DMS53 treated with DMSO at 0.1 percent for 48 hours (cell line): ENCODE results near the gene MLANA.

ENCODE experiments used
- DNase-seq: peaks from one replicate; lab custom pipeline; 2025; ENCODE audit not compliant: unreplicated experiment; lab: John Stamatoyannopoulos, UW

MLANA gene

DNA sequence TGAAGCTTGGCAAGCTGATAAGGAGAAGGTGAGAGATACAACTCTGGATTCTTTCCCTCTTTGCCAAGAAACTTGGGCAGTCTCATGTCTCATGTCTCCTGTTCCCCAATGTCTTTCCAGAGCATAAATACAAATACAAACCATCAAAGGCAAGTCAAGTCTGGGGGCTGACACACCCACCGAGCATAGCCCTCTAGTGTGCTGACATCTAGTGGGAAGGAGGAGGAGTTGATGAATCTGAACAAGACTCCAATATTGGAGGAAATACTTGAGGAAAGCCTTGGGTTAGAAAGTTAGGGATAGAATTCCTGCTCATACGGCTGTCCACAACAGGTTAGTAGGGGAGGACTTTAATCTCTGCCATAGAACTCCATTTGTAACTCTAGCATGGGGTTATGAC is 8.6 kb downstream of the MLANA start:
- DNase-seq: no peak

DNA sequence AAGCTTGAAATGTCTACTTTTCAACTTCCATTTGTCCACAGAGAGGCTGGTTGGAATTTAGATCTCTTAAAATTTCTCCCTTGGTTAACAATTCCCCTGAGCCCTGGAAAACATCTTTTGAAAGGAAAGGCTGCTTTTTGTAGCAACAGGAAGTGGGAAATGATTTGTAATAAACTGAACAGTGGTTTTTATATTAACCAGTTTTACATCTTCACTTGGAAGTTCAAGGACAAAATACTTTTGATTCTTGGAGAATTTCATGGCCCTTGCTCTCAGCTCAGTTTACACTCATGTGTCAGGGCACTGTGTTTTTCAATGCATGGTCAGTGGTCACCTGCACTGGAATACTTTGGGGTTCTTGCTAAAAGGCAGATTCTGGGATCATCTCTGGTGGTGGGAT is 9.9 kb downstream of the MLANA start:
- no peak for DNase-seq

DNA sequence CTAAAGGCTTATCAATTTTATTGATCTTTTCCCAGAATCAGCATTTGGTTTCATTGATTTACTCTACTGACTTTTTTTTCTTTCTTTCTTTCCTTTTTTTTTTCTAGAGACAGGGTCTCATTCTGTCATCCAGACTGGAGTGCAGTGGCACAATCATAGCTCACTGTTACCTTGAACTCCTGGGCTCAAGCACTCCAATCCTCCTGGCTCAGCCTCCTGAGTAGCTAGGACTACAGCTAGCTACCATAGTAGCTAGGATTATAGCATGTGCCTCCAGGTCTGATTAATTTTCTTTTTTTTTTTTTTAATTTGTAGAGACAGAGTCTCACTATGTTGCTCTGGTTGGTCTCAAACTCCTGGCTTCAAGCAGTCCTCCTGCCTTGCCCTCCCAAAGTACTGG is 11.7 kb downstream of the MLANA start:
- no peak for DNase-seq

DNA sequence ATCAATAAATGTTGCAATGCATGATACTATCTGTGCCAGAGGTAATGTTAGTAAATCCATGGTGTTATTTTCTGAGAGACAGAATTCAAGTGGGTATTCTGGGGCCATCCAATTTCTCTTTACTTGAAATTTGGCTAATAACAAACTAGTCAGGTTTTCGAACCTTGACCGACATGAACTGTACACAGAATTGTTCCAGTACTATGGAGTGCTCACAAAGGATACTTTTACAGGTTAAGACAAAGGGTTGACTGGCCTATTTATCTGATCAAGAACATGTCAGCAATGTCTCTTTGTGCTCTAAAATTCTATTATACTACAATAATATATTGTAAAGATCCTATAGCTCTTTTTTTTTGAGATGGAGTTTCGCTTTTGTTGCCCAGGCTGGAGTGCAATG is 18.2 kb downstream of the MLANA start:
- DNase-seq: no peak

DNA sequence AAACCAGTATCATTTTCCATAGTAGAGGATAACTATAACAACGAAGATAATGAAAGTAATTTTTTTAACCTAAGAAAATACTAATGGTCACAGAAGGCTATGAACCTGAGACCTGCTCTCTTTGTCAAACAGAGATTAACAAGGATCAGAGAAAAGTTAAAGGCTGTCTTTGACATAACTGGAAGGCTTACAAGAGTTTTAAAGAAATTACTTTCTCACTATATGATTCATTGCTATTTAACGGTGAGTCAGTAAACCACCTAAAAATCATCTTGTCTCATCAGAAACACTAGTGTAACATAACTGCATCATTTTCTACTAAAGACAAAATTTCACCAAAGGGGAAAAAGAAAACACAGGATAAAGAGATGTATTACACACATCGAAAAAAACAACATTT is 19.3 kb downstream of the MLANA start:
- no peak for DNase-seq

DNA sequence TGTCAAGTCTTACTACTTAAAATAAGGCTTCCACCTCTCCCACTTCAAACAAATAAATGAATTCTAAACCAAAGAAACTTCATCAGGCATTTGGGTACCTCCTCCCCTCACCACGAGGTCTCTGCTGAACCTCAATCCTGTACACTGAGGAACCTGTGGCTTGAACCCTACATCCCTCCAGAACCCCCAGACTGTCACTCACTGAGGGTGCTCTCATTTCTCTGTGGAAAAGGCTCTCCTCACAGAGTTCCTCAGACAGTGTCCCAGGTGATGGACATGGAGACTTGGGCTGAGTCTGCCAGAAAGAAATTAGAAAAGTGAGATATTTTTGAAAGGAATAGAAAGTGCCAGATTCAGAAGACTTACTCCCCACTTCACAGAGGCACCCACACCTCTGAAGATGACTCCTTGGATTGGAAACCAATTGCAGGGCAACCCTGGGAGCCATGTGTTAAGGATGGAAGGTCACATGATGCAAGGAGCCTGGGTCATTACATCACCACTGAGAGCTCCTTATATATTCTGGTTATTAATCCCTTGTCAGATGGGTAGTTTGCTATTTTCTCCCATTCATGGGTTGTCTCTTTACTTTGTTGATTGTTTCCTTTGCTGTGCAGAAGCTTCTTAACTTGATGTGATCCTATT is 19.8 kb downstream of the MLANA start:
- DNase-seq: no peak

DNA sequence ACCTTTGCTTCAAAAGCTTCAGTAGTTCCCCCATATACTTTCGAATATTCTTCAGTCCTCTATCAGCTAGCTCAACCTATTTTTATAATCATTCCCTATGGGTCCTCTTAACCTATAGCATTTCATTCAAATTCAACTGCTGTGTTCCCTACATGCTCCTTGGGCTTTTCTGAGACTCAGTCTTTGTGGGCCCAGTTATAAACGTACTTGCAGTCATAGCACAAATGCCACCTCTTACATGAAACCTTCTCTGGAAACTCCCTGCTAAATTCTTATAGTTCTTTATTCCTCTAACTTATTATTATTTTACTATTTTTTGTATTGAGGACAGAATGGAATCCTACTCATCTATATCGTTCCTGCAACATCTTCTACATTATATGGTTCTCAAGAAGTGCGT is 24.7 kb downstream of the MLANA start:
- no peak for DNase-seq

DNA sequence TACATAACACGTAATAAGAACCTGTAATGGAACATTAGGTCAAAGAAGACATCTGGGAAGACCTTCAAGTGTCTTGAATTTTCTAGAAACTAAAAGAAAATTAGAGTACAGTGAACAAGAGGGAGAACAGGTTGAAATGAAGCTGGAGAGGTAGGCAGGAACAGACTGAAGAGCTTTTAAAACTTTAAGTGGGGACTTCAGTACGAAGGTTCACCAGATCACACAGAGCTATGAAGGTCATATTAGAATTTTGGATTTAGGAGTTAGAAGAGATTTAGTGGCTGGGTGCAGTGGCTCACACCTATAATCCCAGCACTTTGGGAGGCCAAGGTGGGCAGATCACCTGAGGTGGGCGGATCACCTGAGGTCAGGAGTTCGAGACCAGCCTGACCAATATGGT is 26.6 kb downstream of the MLANA start:
- DNase-seq: no peak

DNA sequence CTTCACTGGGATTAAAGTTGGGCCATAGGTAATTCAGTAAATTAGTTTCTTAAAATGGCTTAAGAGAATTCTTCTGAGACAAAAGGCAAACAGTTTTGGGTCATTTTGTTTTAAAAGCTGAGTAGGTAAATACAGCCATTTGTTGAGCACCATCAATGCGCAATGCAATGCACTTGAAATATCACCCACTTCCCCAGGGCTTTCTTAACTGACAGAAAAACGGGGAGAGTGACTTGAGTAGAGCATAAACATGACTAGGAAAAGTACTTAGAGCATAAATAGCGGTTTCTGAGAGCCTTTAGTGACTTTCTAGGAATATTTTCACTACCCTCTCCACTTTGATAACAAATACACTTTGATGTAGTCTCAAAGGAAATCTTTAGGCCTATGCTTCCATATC is 27.2 kb downstream of the MLANA start:
- no peak for DNase-seq

DNA sequence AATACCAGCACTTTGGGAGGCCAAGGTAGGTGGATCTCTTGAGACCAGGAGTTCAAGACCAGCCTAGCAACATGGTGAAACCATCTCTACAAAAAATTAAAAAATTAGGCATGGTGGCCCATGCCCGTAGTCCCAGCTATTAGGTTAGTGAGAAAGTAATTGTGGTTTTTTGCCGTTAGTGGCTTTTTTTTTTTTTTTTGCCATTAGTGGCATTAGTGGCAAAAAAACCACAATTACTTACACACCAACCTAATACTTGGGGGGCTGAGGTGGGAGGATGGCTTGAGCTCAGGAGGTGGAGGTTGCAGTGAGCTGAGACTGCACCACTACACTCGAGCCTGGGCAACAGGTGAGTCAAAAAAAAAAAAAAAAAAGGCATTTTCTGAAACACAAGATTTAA is 27.8 kb downstream of the MLANA start:
- DNase-seq: no peak

DNA sequence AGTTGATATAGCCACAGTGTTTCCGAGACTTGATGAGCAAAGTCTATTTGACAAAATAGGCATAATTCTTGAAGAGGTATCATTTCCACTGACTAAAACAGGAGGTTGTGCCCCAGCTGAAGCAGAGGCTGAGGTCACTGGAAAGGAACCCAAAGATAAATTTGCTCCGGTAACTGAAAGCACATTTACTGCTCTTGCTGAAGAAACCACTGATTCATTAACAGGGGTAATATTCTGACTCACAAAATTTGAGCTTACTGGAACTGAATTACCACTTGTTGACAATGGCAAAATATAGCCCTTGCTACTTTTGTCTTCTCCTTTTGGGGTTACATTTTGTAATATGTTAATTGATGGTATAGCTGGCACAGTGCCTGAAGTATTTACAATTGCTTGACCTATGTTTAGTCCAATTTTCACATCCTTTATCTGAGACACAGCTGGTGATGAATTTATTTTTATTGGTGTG is 30.2 kb downstream of the MLANA start:
- no peak for DNase-seq

DNA sequence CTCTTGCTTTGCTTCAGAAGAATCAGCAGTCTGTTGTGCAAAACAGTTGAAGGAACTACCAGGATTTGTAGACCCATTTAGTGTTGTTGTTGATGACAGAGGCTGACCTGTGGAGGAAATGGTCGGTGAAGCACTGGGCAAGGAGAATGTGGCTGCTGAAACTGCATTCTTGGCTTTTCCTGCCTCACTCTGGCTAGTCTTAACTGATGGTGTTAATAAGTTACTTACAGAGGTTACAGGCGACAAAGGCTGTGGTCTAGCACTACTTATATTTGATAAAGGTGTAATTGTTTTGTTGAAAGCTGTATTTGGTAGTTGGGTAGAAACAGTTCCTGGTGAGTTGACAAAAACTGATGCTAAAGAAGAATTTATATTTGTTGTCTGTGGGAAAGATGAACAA is 31.5 kb downstream of the MLANA start:
- DNase-seq: no peak

DNA sequence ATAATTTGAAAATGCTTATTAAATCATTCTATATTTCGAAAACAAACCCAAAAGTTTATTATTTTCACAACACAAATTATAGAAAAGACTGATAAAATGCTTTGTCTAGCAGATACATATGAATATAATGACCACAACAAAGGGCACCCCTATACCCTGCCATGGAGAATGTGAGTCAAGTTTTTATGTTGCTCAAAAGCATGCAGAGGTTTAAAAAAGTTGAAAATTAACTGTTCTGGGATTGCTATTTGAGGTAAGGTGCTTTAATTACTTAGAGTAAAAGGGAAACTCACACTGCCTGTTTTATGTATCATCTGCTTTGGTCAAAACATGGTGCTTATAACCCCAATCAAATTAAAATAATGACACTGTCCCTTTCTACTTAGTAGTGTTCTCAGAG is 41.0 kb downstream of the MLANA start:
- no peak for DNase-seq

DNA sequence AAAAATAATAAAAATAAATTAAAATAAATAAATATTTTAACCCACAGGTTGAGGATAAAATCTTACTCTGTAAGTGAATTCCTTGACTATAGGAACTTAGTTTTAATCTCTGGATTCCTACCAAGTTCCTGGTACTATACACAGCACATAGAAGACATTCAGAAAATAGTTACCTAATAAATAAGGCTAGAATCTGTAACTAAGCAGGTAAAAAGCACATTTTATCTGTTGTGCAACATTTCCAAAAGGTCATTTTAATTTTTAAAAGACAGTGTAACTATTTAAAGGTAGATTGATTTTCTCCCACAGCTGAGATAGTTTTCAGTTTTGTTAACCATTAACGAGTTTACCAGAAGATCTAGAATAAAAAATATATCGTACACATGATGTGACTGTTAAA is 47.8 kb downstream of the MLANA start:
- DNase-seq: no peak

DNA sequence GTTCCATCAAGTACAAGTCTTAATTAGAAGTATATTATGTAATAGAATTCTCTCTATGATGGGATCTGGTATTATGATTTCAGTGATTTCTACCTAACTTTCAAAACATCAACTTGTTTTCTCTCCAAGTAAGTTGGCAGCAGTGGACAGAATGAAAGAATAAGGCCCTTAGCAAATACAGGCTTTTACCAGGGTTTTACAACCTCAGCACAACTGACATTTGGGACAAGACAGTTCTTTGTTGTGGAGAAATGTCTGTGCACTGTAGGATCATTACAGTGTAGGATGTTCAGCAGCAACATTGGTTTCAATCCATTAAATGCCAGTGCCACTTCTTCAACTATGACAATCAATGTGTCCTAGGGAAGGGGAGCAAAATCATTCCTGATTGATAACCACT is 48.8 kb downstream of the MLANA start:
- no peak for DNase-seq

DNA sequence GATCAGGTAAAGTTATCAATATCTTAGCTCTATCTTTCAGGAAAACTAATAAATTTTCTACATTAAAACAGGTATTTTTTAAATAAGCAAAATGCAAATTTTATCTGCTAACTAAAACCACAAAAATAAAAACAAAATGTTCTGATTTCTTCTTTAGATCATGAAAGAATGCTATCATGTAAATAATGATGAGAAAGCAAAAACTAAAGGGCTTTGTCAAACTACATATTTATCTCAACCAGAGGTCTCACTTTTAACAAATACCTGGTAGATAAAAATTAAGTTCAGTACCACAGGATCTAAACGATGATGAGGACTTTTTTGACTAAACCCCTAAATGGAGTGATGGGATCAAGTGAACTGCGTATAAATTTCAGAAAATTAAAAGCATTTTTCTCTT is 50.5 kb downstream of the MLANA start:
- no peak for DNase-seq

DNA sequence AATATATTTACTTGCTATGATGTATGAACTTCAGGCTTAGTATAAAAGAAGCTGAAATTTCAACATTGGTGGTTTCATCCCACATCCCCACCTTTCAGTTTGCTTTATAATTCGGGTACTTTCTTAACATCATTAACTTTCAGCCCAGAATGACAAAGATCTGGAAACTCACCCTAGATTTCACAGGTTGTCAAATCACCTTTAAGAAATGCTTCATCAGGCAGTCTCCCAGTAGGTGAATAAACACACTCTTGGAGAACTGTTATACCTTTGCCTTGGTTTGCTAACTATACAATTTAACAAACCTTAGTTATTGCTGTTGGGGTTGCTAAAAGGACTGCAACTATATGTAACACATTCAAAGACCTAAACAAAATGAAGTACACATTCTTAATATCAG is 54.4 kb downstream of the MLANA start:
- no peak for DNase-seq

DNA sequence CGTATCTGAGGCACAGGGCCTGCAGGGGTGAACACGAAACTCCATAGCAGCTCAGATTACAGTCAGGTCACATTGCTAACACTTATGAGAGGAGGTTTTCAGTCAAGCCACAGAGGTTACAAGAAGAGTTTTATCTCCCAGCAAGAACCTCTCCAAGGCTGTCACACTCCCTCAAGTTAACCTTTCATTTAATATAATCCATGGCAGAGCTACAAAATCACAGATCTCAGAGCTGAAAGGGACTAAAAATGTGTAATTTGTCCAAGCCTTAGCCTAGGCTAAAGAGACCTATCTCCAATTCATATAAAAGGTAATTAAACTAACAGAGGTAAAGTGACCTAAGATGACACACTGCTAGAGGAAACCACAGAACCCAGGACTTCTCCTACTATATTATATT is 57.2 kb downstream of the MLANA start:
- peak; percentile 9 for DNase-seq

DNA sequence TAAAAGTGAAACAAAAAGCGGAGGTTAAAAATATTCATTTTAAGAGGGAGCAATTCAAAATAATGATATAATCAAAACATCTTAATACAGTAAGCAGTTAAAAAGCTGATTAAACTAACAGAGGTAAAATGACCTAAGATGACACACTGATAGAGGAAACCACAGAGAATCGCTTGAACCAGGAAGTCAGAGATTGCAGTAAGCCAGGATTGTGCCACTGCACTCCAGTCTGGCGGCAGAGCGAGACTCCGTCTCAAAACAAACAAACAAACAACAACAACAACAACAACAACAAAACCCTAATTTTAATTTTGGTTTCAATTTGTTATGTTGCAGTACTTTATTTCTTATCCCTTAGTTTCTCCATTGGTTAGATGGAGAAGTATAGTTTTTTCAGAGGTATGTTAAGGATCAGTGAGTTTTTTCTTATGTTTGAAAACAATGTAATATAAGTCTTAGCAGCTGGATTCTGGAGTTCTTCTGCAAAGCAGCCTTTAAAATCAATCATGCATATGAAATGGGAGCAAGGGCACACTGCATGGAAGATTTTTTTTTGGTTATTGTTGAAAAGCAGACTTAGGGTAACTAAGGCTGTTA is 58.5 kb downstream of the MLANA start:
- DNase-seq: peak; percentile 15

DNA sequence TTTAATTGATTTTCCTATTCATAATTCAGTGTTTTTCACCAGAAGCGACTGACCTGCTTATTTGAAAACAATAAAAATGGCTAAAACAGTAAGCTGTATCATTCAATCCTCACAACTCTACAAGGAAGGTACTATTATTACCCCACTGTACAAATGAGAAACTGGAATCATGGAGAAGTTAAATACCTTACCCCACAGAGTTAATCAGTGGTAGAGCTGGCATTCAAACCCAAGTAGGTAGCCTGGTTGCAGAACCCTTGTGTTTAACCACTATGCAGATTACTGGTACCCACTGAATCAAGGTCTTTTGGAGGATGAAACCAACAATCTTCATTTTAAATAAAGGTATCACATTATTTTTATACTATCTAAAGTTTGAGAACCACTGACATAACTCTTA is 59.6 kb downstream of the MLANA start:
- DNase-seq: no peak

DNA sequence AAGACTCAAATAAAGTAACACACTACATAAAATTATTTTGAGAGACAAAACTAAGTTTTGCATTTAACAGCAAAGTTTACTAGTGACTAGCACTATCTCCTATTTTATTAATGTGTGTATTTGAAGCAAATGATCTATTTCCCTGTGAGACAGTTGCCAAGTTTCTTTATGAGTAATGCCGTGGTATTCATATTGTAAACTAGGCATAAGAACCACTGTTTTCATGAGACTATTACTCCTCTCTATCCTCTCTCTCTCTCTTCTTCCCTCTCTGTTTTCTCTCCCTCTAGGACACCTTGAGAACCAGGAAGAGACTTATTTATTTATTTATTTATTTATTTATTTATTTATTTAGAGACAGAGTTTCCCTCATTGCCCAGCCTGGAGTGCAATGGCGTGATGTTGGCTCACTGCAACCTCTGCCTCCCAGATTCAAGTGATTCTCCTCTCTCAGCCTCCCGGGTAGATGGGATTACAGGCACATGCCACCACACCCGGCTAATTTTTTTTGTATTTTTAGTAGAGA is 61.1 kb downstream of the MLANA start:
- no peak for DNase-seq

DNA sequence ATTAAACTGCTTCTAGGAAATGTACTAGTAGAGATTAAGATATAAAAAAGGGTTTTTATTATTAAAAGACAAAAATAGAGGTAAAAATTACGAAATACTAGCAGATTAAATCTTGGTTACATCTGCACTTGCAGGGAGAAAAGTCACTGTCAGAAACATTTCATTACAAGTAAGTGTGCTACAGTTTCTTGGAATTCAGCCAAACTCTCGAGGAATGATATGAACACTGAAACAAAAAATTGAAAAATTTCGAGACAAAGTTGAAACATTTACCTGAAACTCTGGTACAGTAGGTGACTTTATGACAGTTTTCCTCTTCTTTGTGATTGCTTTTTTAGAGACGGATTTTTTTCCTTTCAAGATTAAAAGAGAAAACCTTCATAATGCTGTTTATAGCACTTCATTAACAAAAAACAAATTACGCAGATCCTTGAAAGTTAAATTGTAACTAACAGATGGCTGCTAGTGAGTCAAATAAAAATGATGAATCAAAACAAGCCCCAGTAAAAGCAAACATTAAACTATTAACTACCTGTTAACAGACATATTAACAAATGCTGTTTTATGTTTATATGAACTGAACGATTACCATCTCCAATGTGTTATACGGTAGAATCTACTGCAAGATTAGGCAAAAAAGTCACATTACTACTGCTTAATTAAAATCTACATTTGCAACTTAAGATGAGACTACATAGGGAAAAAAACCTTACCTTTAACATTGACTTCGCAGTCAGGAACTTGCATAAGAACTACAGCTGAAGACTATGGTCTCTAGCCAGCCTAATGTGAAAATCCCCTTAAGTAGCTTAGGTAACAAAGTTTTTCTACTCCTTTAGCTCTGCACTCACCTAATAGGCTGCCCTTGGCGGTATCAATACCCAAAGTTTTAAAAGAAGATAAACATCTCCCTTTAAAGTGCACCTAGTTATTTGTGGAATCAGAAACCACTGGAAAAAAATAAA is 63.3 kb downstream of the MLANA start:
- DNase-seq: peak; percentile 30
